OCI-LY3 (cell line): ENCODE measurements around the gene PPM1K.
A peak's percentile ranks its signal among the peaks of the same experiment; 100 is the strongest.

Source experiments
- H2AFZ ChIP-seq: fragments of 200-600, 300-600 bp; shearing (Covaris generic); 2 replicates; pipeline ENCODE4 v1.6.0; 2014; ENCODE audit warnings: antibody characterized with exemption, low read depth, low read length
- H3K27ac ChIP-seq: fragments of 200-600, 300-600 bp; sonication (generic); 2 replicates; pipeline ENCODE4 v1.5.1; 2014; ENCODE audit warnings: mild to moderate bottlenecking, low read length, moderate library complexity, mixed read lengths
- H3K27me3 ChIP-seq: fragments of 200-600, 300-600 bp; sonication (generic); 2 replicates; pipeline ENCODE4 v1.6.1; 2014; ENCODE audit warnings: low read depth, low read length, mixed read lengths
- H3K36me3 ChIP-seq: fragments of 200-600, 300-600 bp; sonication (generic); replicated peaks from 2 replicates; pipeline ENCODE3; 2014; ENCODE audit warnings: low read depth, low read length, mixed read lengths
- H3K4me1 ChIP-seq: fragments of 300-600, 200-600 bp; sonication (generic); 2 replicates; pipeline ENCODE4 v1.6.1; 2014; ENCODE audit warnings: low read length, mixed read lengths
- H3K4me2 ChIP-seq: fragments of 200-600, 300-600 bp; sonication (generic); 2 replicates; pipeline ENCODE4 v1.6.1; 2014; ENCODE audit warnings: low read length, mixed read lengths
- H3K4me3 ChIP-seq: fragments of 300-600, 200-600 bp; sonication (generic); 2 replicates; pipeline ENCODE4 v1.5.1; 2014; ENCODE audit warnings: antibody characterized with exemption, mild to moderate bottlenecking, low read length, moderate library complexity
- H3K79me2 ChIP-seq: fragments of 300-600, 200-600 bp; shearing (Covaris generic); 2 replicates; pipeline ENCODE4 v1.6.1; 2014; ENCODE audit warnings: mild to moderate bottlenecking, low read length, mixed read lengths
- H3K9ac ChIP-seq: fragments of 300-600, 200-600 bp; shearing (Covaris generic); 2 replicates; pipeline ENCODE4 v1.6.0; 2014; ENCODE audit warnings: mild to moderate bottlenecking, low read length, moderate library complexity
- H3K9me3 ChIP-seq: fragments of 200-600, 300-600 bp; shearing (Covaris generic); 2 replicates; pipeline ENCODE4 v1.6.1; 2014; ENCODE audit warnings: low read length, mixed read lengths; ENCODE audit not compliant: insufficient read depth
- H4K20me1 ChIP-seq: fragments of 200-600, 300-600 bp; sonication (generic); 2 replicates; pipeline ENCODE4 v1.6.1; 2016; ENCODE audit warnings: low read length, mixed read lengths; ENCODE audit not compliant: insufficient read depth
- EZH2phosphoT487 ChIP-seq: fragments of 200-600 bp; shearing (Covaris generic); IDR thresholded peaks from 2 replicates; pipeline ENCODE4 v1.6.1; 2018; ENCODE audit warnings: antibody characterized with exemption, mixed run types, low read depth
- TF ChIP-seq, protein P1 (sequence below): fragments of 200-600, 300-600 bp; sonication (generic); IDR thresholded peaks from 2 replicates; pipeline ENCODE4 v1.5.1; 2014; ENCODE audit warnings: antibody characterized with exemption, low read length, low read depth

PPM1K gene

DNA sequence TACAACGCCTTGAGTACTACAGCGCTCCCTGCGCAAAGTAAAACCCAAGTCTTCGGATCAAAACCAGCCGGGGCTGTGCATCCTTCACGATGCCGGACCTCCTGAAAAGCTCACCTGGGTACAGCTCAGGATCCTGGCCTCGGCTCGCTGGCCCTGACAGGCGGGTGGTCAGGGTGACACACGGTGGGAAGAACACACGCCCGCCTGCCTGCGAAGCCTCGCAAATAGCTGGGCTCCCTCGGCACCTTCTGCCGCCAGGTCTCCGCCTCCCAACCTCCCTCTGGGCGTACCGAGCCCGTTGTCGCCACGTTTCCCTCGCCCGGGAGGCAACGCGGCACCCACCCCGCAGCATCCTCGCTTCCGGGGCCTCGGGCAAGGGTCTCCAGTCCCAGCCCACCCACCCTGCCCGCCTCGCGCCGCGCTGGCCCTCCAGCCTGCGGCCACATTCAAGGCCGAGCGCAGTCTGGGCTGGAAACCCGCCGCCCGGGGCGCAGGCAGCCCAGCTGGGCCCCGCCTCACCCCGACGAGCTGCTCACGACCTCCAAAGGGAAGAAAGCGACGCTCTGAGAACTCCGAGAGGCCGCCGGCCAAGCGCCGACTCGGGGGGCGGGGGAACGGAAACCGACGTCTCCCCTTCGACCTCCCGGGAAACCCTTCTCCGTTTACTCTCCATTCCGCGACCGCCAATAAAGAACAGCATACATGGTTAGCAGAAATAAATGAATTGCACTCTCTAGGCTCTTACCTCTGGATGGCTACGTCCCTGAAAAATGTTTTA lies 511 bp downstream of the PPM1K start:
- peak overlapping the region; percentile 92 for H3K4me2 ChIP-seq
- no peaks in the 10 kb centered on the region for H4K20me1 ChIP-seq
- TF ChIP-seq EZH2phosphoT487, result no peak
- TF ChIP-seq, protein P1, sequence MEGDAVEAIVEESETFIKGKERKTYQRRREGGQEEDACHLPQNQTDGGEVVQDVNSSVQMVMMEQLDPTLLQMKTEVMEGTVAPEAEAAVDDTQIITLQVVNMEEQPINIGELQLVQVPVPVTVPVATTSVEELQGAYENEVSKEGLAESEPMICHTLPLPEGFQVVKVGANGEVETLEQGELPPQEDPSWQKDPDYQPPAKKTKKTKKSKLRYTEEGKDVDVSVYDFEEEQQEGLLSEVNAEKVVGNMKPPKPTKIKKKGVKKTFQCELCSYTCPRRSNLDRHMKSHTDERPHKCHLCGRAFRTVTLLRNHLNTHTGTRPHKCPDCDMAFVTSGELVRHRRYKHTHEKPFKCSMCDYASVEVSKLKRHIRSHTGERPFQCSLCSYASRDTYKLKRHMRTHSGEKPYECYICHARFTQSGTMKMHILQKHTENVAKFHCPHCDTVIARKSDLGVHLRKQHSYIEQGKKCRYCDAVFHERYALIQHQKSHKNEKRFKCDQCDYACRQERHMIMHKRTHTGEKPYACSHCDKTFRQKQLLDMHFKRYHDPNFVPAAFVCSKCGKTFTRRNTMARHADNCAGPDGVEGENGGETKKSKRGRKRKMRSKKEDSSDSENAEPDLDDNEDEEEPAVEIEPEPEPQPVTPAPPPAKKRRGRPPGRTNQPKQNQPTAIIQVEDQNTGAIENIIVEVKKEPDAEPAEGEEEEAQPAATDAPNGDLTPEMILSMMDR, result 0 out of 2 replicates have a peak, but pooled peaks have one; percentile 3
- H3K79me2 ChIP-seq, result peaks cover 47% of the 10 kb centered on the region
- H3K4me3 ChIP-seq, result peak overlapping the region; percentile 88
- no peaks in the 10 kb centered on the region for H3K27me3 ChIP-seq
- peaks cover 3% of the 10 kb centered on the region for H3K36me3 ChIP-seq
- peaks cover 42% of the 10 kb centered on the region for H3K4me1 ChIP-seq
- H2AFZ ChIP-seq, result peak overlapping the region; percentile 88
- peak overlapping the region; percentile 83 for H3K9ac ChIP-seq
- H3K9me3 ChIP-seq, result no peaks in the 10 kb centered on the region
- peak overlapping the region; percentile 90 for H3K27ac ChIP-seq

- no peak for TF ChIP-seq EZH2phosphoT487
- TF ChIP-seq, protein P1, result no peak
- Histone ChIP-seq H2AFZ (no peak overlapping the region), H3K27me3 (no peaks in the 10 kb centered on the region), H4K20me1 (peaks cover 10% of the 10 kb centered on the region), H3K9me3 (no peaks in the 10 kb centered on the region), H3K4me3 (no peak overlapping the region), H3K79me2 (peaks cover 69% of the 10 kb centered on the region), H3K27ac (no peak overlapping the region), H3K4me1 (peaks cover 49% of the 10 kb centered on the region), H3K4me2 (0 out of 2 replicates have a peak overlapping the region, but pooled peaks have one; percentile 2), H3K36me3 (peaks cover 23% of the 10 kb centered on the region), H3K9ac (no peak overlapping the region)
Observed at GRCh38 chr4:88280228-88280795, 4.0 kb downstream of the PPM1K start.

- no peak overlapping the region for H3K27ac ChIP-seq
- no peak overlapping the region for H2AFZ ChIP-seq
- peaks cover 10% of the 10 kb centered on the region for H4K20me1 ChIP-seq
- H3K36me3 ChIP-seq, result peaks cover 33% of the 10 kb centered on the region
- H3K9me3 ChIP-seq, result no peaks in the 10 kb centered on the region
- no peak overlapping the region for H3K9ac ChIP-seq
- H3K79me2 ChIP-seq, result peaks cover 61% of the 10 kb centered on the region
- no peaks in the 10 kb centered on the region for H3K27me3 ChIP-seq
- H3K4me3 ChIP-seq, result no peak overlapping the region
- TF ChIP-seq, protein P1, result no peak
- TF ChIP-seq EZH2phosphoT487, result no peak
- H3K4me2 ChIP-seq, result no peak overlapping the region
- H3K4me1 ChIP-seq, result peaks cover 44% of the 10 kb centered on the region
Observed at GRCh38 chr4:88277711-88278225, 6.6 kb downstream of the PPM1K start.

DNA sequence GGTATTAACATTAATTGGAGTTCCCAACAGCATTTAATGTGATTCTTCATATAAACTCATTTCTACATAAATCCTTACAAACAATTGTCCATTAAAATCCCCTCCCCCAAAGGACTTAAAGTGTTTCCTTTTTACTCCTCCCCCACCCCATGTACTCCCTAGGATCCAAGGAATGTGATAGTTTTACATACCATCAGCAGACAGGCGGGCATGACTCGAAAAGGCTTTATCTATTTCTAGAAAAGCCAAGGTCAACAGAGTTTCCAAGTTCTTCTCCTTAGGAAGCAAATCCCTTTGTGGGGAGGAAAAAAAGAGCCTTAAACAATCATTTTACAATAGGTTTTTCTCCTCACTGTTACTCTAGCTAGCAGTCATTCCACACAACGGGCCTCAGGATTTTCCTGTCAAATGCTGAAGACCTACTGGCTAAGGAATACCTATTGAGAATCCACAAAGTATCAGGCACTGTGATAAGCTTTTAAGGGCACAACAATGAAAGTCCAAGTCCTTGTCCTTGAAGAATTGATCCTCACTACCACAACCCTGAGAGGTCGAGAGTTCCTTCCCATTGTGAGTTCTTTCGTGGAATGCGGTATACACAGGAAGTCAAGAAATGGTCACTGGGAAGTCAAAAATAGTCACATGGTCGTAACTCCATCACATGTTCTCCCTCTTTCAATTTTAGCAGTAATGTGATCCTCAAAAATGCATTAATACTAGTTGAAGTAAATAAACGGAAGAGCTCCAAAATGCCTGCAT lies 7.2 kb downstream of the PPM1K start:
- H3K4me2 ChIP-seq, result no peak overlapping the region
- H3K79me2 ChIP-seq, result peaks cover 54% of the 10 kb centered on the region
- TF ChIP-seq EZH2phosphoT487, result no peak
- TF ChIP-seq, protein P1, result no peak
- H3K9ac ChIP-seq, result no peak overlapping the region
- H3K27ac ChIP-seq, result no peak overlapping the region
- H2AFZ ChIP-seq, result no peak overlapping the region
- no peaks in the 10 kb centered on the region for H3K9me3 ChIP-seq
- H3K4me3 ChIP-seq, result no peak overlapping the region
- no peaks in the 10 kb centered on the region for H3K27me3 ChIP-seq
- peaks cover 37% of the 10 kb centered on the region for H3K4me1 ChIP-seq
- peaks cover 33% of the 10 kb centered on the region for H3K36me3 ChIP-seq
- H4K20me1 ChIP-seq, result peaks cover 10% of the 10 kb centered on the region
